Gastrocnemius medialis (tissue), 4 donors: ENCODE results near the gene RAB13. TPM values are rescaled to one million over a fixed set of nuclear protein-coding genes. Genes with fewer than 3 reads are reported as not detected.

ENCODE experiments used
- ATAC-seq, 2 donors: fragments of 150-250 bp; one replicate each; pipeline ENCODE4 v1.9.1; 2016
- DNase-seq, 2 donors: peaks; one replicate each; pipeline ENCODE4 v3.0.0-alpha.2; 2019
- H3K27ac ChIP-seq, 4 donors: fragments of 200-600 bp; sonication (generic); 1 replicate in 1 of 4; 2 replicates in 3 of 4; pipeline ENCODE4 v1.5.1; 2016 to 2018; ENCODE audit warnings: mild to moderate bottlenecking in 2 of 4, moderate library complexity in 1 of 4
- H3K27me3 ChIP-seq, 3 donors: fragments of 200-600 bp; sonication (generic) in 2 of 3; 1 replicate in 1 of 3; 2 replicates in 2 of 3; pipeline versions ENCODE4 v1.5.1 to v1.6.0; 2016 to 2019; ENCODE audit warnings: mild to moderate bottlenecking in 1 of 3, moderate library complexity in 1 of 3
- H3K36me3 ChIP-seq, 2 donors: fragments of 200-600 bp; sonication (generic) in 1 of 2; one replicate each; pipeline ENCODE4 v1.5.1; 2017 to 2018
- H3K4me1 ChIP-seq, 2 donors: fragments of 200-600 bp; sonication (generic) in 1 of 2; one replicate each; pipeline ENCODE4 v1.5.1; 2016 to 2017; ENCODE audit warnings: mild to moderate bottlenecking in 2 of 2
- H3K4me3 ChIP-seq, 4 donors: fragments of 200-600 bp; sonication (generic) in 3 of 4; 1 replicate in 1 of 4; 2 replicates in 3 of 4; pipeline ENCODE4 v1.5.1; 2016 to 2019; ENCODE audit warnings: mild to moderate bottlenecking in 2 of 4
- H3K9me3 ChIP-seq, 3 donors: fragments of 200-600 bp; sonication (generic) in 2 of 3; 1 replicate in 1 of 3; 2 replicates in 2 of 3; pipeline ENCODE4 v1.5.1; 2016 to 2019
- POLR2A ChIP-seq, 2 donors: fragments of 450-650 bp; IDR thresholded peaks; one replicate each; pipeline ENCODE4 v1.6.1; 2017; ENCODE audit warnings: antibody characterized with exemption in 2 of 2, mild to moderate bottlenecking in 2 of 2, moderate library complexity in 2 of 2
- in situ Hi-C, 4 donors: fragments of 200-750 bp; cut with MboI; loops; one replicate each; pipeline versions ENCODE4 v1.15.0 to v1.8.0; 2017; ENCODE audit warnings: low sequenced_read_pairs in 4 of 4
- intact Hi-C: fragments of 100-400 bp; cut with DNase I; formaldehyde crosslinking; loops from one replicate; pipeline ENCODE4 v1.15.1; 2023; ENCODE audit warnings: low total_unique reads
- total RNA-seq, 4 donors: library from RNA; depleted of rRNA; stranded (reverse); fragments of >200 nt; gene quantifications; one replicate each; pipeline versions ENCODE4 v1.1.0 to v1.2.3, GENCODE V29; 2016
- TF ChIP-seq, protein P1 (sequence below), 5 experiments: fragments of 450-650 bp in 3 of 5; fragments of 200-600 bp in 2 of 5; sonication (generic) in 2 of 5; IDR thresholded peaks in 4 of 5; conservative IDR thresholded peaks in 1 of 5; 1 replicate in 4 of 5; 2 replicates in 1 of 5; pipeline ENCODE4 v1.5.1; 2016 to 2019; ENCODE audit warnings: antibody characterized with exemption in 5 of 5, mild to moderate bottlenecking in 3 of 5, moderate library complexity in 3 of 5

RAB13 gene
- total RNA-seq, 4 donors from 2014 or later: 6.4 to 12.3 (median 9.1) TPM

DNA sequence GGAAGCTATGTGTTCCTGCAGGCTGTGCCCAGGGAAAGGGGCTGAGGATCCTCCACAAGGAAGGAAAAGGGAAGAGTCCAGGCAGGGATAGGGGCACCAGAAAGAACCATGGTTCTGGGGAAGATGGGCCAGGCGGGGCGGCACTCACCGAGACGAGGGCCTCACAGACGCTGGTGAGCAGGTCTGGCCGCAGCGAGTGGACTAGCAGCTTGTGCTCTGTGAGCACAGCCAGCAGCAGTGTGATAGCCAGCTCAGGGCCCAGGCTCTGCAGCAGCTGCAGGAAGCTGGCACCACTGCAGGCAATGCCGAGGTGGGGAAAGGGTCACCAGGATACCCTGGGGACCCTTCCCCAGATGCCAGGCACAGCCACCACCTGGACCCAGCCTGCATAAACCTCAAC is 45.4 kb downstream of the RAB13 start:
- TF ChIP-seq, protein P1, sequence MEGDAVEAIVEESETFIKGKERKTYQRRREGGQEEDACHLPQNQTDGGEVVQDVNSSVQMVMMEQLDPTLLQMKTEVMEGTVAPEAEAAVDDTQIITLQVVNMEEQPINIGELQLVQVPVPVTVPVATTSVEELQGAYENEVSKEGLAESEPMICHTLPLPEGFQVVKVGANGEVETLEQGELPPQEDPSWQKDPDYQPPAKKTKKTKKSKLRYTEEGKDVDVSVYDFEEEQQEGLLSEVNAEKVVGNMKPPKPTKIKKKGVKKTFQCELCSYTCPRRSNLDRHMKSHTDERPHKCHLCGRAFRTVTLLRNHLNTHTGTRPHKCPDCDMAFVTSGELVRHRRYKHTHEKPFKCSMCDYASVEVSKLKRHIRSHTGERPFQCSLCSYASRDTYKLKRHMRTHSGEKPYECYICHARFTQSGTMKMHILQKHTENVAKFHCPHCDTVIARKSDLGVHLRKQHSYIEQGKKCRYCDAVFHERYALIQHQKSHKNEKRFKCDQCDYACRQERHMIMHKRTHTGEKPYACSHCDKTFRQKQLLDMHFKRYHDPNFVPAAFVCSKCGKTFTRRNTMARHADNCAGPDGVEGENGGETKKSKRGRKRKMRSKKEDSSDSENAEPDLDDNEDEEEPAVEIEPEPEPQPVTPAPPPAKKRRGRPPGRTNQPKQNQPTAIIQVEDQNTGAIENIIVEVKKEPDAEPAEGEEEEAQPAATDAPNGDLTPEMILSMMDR (IDR thresholded peaks at IDR 0.05 in 4 of 5, conservative IDR thresholded peaks at IDR 0.05 in 1 of 5): no peak
- TF ChIP-seq POLR2A (IDR thresholded peaks at IDR 0.05): no peak
- ATAC-seq (no peak), DNase-seq (no peak)
- Histone ChIP-seq H3K27me3 (no peaks in the 10 kb centered on the region), H3K36me3 (peaks cover 4 to 58% of the 10 kb centered on the region in 2 donors), H3K4me1 (peaks cover 9 to 26% of the 10 kb centered on the region in 2 donors), H3K27ac (no peak overlapping the region), H3K9me3 (no peaks in the 10 kb centered on the region), H3K4me3 (no peak overlapping the region)
- intact Hi-C loops (no loop called here), in situ Hi-C loops (loop anchor here in 1 of 4 donors (10.0 kb wide), 1 partner anchor 146 kb away; no protein-coding TSS in a partner anchor)

- no peak for ATAC-seq
- Histone ChIP-seq H3K36me3 (peaks cover 4 to 71% of the 10 kb centered on the region in 2 donors), H3K4me1 (peaks cover 0 to 15% of the 10 kb centered on the region in 2 donors), H3K27ac (no peak overlapping the region), H3K4me3 (no peak overlapping the region), H3K9me3 (no peaks in the 10 kb centered on the region), H3K27me3 (no peaks in the 10 kb centered on the region)
- DNase-seq: no peak
- intact Hi-C loops (no loop called here), in situ Hi-C loops (no loop called here)
- no peak for TF ChIP-seq POLR2A (IDR thresholded peaks at IDR 0.05)
- TF ChIP-seq, protein P1 (IDR thresholded peaks at IDR 0.05 in 4 of 5, conservative IDR thresholded peaks at IDR 0.05 in 1 of 5): no peak
Measured at GRCh38 chr1:153939476-153939875, 46.7 kb downstream of the RAB13 start.

DNA sequence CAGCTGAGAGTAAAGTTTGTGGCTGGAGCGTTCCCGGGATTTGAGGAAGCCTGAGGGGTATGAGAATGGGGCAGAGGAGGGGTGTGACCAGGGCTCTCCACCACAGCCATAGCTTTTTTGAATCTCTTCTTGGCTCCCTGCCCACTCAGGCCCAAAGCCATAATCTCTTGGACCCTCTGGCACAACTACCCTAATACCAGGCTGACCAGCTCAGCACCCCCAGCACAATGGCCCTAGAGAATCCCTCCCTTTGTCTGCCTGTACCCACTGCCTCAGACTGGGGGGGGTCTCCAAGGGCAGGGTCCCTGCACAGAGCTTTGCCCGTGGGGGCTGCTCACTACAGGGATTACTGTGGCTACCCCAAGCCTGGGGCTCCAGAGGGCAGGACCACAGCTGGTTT is 47.1 kb downstream of the RAB13 start:
- TF ChIP-seq POLR2A (IDR thresholded peaks at IDR 0.05): no peak
- TF ChIP-seq, protein P1 (IDR thresholded peaks at IDR 0.05 in 4 of 5, conservative IDR thresholded peaks at IDR 0.05 in 1 of 5): no peak
- Histone ChIP-seq H3K4me1 (peaks cover 0 to 10% of the 10 kb centered on the region in 2 donors), H3K36me3 (peaks cover 4 to 76% of the 10 kb centered on the region in 2 donors), H3K4me3 (no peak overlapping the region), H3K27me3 (no peaks in the 10 kb centered on the region), H3K9me3 (no peaks in the 10 kb centered on the region), H3K27ac (no peak overlapping the region)
- in situ Hi-C loops (no loop called here), intact Hi-C loops (no loop called here)
- ATAC-seq (no peak), DNase-seq (no peak)

DNA sequence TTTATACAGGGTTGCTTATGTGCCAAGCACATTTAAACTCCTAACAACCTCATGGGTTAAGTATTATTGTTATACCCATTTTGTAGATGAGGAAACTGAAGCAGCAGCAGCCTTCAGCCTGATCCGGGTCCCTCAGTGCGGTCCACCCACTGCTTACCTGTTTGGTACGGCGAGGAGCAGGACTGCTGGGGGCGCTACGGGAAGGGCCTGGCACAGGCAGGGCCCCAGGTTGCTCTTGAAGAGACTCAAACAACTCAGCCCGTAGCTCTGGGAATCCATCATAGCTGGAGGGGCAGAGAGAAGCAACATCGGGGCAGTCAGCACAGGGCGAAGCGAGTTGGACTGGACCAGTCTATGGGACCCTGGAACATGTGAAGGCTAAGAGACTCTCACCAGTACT is 48.8 kb downstream of the RAB13 start:
- TF ChIP-seq POLR2A (IDR thresholded peaks at IDR 0.05): no peak
- TF ChIP-seq, protein P1 (IDR thresholded peaks at IDR 0.05 in 4 of 5, conservative IDR thresholded peaks at IDR 0.05 in 1 of 5): no peak
- intact Hi-C loops: no loop called here
- in situ Hi-C loops: no loop called here

More for the DNA sequence above, 48.8 kb downstream of the RAB13 start:
- Histone ChIP-seq H3K9me3 (no peaks in the 10 kb centered on the region), H3K36me3 (peaks cover 4 to 86% of the 10 kb centered on the region in 2 donors), H3K27ac (no peak overlapping the region), H3K27me3 (no peaks in the 10 kb centered on the region), H3K4me3 (no peak overlapping the region), H3K4me1 (no peaks in the 10 kb centered on the region)
- no peak for DNase-seq
- ATAC-seq: no peak
